ENCODE measurements around the gene TBK1.

- TF ChIP-seq CTCF (IDR thresholded peaks at IDR 0.05) (no peak), POLR2A (IDR thresholded peaks at IDR 0.05) (no peak)
Measured at GRCh38 chr12:64473176-64473575, 21.3 kb downstream of the TBK1 start.
